GM10248 (cell line): ENCODE measurements around the gene EYA2.

Experiments used
- CTCF ChIA-PET: fragments of 300-600 bp; sonication (Branson Sonifier 250); formaldehyde crosslinking; extraction: SDS; loops from one replicate; lab custom pipeline; 2021; ENCODE audit warnings: antibody characterized with exemption; lab: Yijun Ruan, JAX
- POLR2A ChIA-PET: fragments of 350-650 bp; sonication (Branson Sonifier 250); formaldehyde crosslinking; extraction: SDS; loops from one replicate; lab custom pipeline; 2020; ENCODE audit warnings: antibody characterized with exemption; lab: Yijun Ruan, JAX
- DNase-seq: peaks from one replicate; pipeline ENCODE4 v3.0.0; 2012; ENCODE audit errors: extremely low spot score
- TF ChIP-seq, protein P1 (sequence below): IDR thresholded peaks from 2 replicates; pipeline ENCODE4 v1.5.1; 2012; ENCODE audit warnings: mild to moderate bottlenecking, low read depth; ENCODE audit errors: extremely low read depth, missing control alignments, control extremely low read depth

Gene EYA2

DNA sequence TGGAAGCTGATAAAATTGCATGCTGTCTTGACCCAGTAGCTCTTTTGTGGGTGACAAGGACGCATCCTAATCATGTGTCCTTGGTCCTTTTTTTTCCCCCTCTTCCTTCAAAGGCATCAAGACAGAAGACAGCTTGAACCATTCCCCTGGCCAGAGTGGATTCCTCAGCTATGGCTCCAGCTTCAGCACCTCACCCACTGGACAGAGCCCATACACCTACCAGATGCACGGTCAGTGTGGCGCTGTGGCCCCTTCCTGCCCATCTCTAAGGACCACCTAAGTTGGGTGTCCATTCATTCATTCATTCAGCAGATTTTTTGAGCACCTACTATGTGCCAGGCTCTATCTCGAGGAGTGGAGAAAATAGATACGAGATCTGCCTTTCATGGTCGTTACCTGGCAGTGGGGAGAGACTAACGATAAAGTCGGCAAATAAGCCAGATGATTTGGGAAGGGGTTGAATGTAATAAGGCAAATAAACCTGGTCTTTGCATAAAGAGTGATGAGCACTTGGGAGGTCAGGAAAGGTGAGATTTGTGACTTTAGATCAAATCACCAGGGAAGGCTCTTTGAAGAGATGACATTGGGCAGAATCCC is 121.5 kb downstream of the EYA2 start:
- DNase-seq = no peak
- TF ChIP-seq, protein P1, sequence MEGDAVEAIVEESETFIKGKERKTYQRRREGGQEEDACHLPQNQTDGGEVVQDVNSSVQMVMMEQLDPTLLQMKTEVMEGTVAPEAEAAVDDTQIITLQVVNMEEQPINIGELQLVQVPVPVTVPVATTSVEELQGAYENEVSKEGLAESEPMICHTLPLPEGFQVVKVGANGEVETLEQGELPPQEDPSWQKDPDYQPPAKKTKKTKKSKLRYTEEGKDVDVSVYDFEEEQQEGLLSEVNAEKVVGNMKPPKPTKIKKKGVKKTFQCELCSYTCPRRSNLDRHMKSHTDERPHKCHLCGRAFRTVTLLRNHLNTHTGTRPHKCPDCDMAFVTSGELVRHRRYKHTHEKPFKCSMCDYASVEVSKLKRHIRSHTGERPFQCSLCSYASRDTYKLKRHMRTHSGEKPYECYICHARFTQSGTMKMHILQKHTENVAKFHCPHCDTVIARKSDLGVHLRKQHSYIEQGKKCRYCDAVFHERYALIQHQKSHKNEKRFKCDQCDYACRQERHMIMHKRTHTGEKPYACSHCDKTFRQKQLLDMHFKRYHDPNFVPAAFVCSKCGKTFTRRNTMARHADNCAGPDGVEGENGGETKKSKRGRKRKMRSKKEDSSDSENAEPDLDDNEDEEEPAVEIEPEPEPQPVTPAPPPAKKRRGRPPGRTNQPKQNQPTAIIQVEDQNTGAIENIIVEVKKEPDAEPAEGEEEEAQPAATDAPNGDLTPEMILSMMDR = no peak
- CTCF ChIA-PET = no interaction called here
- POLR2A ChIA-PET = no interaction called here

DNA sequence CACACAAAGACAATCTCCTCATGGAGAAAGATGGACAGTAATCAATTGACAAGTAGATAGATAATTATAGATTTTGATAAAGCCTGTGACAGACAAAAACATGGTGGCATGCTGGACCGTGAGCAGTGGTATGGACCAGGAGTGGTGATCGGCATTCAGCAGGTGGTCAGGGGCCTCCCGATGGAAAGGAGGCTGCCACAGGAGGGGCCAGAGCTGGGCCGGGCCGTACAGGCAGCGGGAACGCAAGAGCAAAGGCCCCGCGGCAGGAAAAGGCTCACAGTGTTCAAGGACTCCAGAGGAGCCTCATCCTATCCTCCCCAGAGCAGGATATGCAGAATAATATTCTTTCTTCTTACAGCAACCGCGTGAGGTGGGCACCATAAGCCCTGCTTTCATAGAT is 123.7 kb downstream of the EYA2 start:
- ChIA-PET POLR2A (no interaction called here), CTCF (no interaction called here)
- no peak for DNase-seq
- TF ChIP-seq, protein P1 = no peak

DNA sequence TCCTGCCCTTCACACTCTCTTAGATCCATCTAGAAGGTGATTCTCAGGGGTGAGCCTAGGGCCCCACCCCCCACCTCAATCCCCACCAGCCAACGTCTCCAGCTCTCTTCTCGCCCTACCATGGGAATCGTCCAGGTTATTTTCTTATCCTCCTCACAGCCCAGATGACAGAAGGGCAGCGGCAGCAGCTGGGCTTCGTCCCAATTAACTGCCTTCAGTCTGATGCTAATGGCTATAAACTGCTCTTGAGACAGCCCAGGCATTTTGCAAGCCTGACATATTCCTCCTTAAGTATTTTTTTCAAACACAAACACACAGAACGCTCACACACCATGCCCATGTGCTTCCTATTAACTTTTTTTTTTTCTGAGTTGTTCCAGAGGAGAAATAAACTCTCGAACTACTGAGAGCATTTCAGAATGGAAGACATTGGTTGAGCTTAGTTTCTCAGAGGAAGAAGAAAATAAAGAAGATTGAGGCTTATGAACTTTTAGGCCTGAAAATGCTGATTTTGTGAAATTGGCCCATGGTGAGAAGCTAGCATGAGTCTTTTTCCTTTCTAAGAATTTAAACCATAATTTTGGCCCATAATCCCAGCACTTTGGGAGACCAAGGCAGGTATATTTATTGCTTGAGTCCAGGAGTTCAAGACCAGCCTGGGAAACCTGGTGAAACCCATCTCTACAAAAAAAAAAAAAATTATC is 124.6 kb downstream of the EYA2 start:
- CTCF ChIA-PET = no interaction called here
- POLR2A ChIA-PET = no interaction called here
- TF ChIP-seq, protein P1 = no peak
- DNase-seq = no peak

DNA sequence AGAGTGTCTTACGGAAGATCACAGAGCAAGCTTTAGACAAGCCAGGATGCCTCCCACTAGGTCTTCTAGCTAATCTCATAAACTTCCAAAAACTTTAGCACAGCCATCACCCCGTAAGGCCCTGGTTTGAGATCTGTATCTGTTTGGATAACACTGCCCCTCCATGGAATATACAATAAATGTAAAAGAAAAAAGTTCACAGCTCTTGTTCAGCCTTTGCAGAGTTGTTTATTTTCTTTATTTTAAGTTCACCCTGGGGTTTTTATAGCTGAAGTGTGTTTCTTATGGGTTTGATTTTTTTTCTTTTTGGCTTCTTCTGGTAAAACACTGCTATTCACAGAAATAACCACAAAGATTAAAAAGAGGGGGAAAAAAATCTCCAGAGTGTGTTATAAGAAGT is 125.6 kb downstream of the EYA2 start:
- POLR2A ChIA-PET = no interaction called here
- CTCF ChIA-PET = no interaction called here
- TF ChIP-seq, protein P1 = no peak
- DNase-seq = no peak

DNA sequence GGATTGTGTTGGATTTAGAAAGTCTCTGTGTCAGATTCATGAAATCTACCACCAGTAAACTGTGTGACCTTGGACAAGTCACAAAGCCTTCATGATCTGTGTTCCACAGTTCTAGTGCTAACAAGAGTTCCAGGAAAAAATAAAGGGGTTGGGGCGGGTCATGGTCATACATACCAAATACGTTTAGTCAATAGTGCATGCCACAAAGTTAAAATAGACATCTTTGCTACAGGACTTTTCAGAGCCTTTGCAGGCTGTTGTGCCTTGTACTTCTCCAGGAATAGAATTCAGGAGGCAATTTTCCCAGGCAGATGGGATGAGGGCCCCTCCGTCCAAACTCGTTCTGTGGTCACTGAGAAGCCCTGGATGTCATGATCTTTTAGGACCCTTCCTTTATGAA is 127.2 kb downstream of the EYA2 start:
- no peak for DNase-seq
- ChIA-PET POLR2A (no interaction called here), CTCF (no interaction called here)
- TF ChIP-seq, protein P1 = no peak

DNA sequence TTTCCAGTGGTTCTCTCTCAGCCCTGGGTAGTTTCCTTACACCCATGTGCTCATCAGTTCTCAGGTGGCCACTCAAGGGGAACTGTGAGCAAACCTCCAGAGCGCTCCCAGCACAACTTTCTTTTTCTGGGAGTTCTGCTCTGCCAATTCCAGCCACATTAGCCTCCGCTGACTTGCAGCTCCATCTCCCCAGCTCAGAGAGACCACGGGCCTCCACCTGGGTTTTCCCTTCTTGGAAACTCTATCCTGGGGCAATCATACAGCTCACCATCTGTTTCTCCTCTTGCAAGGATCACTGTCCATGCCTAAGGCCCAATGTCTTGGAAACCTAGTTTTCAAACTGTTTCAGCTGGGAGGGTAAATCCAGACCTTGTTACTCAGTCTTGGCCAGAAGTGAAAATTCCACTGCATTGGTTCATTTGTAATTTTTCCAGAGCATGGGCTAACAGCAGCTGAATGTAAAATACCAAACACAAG is 129.9 kb downstream of the EYA2 start:
- ChIA-PET POLR2A (no interaction called here), CTCF (no interaction called here)
- no peak for DNase-seq
- TF ChIP-seq, protein P1 = no peak

DNA sequence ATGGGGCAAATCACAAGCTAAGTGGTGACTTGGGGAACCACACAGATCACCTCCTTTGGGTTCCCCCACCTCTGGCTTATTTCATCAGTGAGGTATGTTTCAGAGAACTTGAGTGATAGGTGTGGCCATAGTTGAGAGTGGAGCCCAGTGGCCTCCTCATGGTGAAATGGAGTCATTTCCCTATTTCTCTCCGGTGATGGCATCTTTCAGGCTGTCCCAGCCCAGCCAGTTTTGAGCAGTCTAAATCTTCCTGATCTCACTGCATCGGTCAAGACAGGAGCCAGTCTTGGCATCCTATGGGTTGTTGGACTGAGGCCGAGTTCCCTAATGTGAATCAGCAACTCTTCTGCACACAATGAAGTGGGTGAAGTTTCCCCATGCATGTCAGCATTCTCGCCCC is 132.4 kb downstream of the EYA2 start:
- POLR2A ChIA-PET = no interaction called here
- DNase-seq = no peak
- TF ChIP-seq, protein P1 = no peak
- CTCF ChIA-PET = no interaction called here
